ENCODE results near the gene NKAIN4.

- no peak for TF ChIP-seq FOXM1 (IDR thresholded peaks at IDR 0.05; ENCODE audit: borderline replicate concordance, low read depth)
- no peak for TF ChIP-seq CEBPB (IDR thresholded peaks at IDR 0.05)
- no peak for TF ChIP-seq REST (IDR thresholded peaks at IDR 0.05; ENCODE audit: low read depth)
- TF ChIP-seq NFIC (IDR thresholded peaks at IDR 0.05) = no peak
- TF ChIP-seq ZBTB7A (IDR thresholded peaks at IDR 0.05; ENCODE audit: low read depth) = no peak
Observed at GRCh38 chr20:63274381-63275228, 20.3 kb upstream of the NKAIN4 start.
